ENCODE measurements around the gene RPS5.

The RPS5 gene

DNA sequence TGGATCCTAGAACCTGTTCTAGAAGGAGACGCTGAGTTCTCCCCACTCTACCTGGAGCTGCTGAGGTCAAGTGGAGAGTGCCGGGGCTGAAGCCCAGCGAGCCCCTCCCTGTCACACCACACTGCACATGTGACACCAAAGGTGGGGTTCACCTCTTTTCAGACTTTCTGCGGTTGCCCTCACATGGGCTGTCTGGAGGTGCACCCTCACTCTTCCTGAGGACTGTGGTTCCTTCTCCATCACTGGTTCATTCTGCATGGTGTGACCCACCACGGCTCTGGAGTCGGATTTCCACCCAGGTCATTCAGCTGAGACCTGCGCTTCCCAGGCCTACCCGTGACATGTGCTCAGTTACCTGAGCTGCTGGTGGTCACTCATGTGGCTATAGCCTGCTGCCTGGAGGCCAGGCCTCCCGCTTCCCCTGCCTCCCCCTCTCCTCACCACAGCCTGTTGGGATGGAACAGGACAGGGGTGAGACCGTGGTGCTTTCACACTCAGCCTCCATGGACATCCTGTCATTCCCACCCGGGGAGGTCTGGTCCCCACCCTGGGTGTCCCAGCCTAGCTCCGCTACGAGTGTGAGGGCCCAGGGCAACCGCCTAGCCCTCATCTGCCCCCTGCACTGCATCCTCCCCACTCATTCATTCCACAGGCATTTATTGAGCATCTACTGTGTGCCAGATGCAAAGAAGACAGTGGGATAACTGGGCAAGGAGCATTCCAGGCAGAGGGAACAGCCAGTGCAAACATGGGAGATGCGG, 33.2 kb upstream of the RPS5 start:
- H3K27ac ChIP-seq (ENCODE audit: low read depth, low read length, poor library complexity, severe bottlenecking) = no peak overlapping the region
- no peak overlapping the region for H2AFZ ChIP-seq (ENCODE audit: low read length)
- no peaks in the 10 kb centered on the region for H3K9me2 ChIP-seq (ENCODE audit: low read depth, low read length)
- no peaks in the 10 kb centered on the region for H3K9me3 ChIP-seq (ENCODE audit: low read length)
- H3K4me3 ChIP-seq (ENCODE audit: low read depth, low read length, poor library complexity, severe bottlenecking) = no peak overlapping the region
- H3K4me2 ChIP-seq (ENCODE audit: low read length) = no peak overlapping the region
- H3K27me3 ChIP-seq (ENCODE audit: insufficient read depth, low read length) = no peaks in the 10 kb centered on the region
- TF ChIP-seq EZH2 (IDR thresholded peaks at IDR 0.05; ENCODE audit: borderline replicate concordance, low read length) = no peak
- H3K79me2 ChIP-seq (ENCODE audit: insufficient read depth, low read length) = no peaks in the 10 kb centered on the region
- H4K20me1 ChIP-seq (ENCODE audit: insufficient read depth, low read length) = no peaks in the 10 kb centered on the region
- no peaks in the 10 kb centered on the region for H3F3A ChIP-seq (ENCODE audit: insufficient read depth, low read length)
- no peak overlapping the region for H3K9ac ChIP-seq (ENCODE audit: low read length)
- H3K36me3 ChIP-seq (ENCODE audit: insufficient read depth, low read length) = no peaks in the 10 kb centered on the region
- peaks cover 6% of the 10 kb centered on the region for H3K4me1 ChIP-seq (ENCODE audit: insufficient read depth, low read length, severe bottlenecking)

DNA sequence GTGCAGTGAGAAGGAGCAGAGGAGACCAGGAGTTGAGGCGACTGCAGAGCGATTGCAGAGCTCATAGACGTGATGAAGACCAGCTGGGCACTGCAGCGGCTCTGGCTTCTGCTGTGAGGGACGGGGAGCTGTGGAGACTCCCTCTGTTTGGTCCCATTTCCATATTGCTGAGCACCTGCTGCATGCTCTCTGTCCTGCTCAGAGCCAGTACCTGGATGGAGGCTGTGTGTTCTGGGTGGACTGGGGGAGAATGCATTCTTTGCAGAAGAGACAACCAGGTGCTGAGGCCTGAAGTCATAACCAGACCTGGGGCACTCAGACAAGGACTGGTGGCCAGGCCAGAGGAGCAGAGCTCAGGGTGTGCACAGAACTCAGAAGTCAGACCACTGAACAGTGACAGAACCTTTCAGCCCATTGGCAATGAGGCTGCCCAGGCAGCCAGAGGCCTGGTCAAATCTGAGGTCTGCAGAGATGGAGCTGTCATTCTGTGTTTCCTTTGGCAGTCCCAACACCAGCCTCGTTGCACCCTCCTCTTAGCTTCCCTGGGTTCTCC, 32.5 kb upstream of the RPS5 start:
- Histone ChIP-seq H3K27ac (ENCODE audit: low read depth, low read length, poor library complexity, severe bottlenecking) (no peak overlapping the region), H4K20me1 (ENCODE audit: insufficient read depth, low read length) (no peaks in the 10 kb centered on the region), H3K4me2 (ENCODE audit: low read length) (no peak overlapping the region), H2AFZ (ENCODE audit: low read length) (no peak overlapping the region), H3F3A (ENCODE audit: insufficient read depth, low read length) (no peaks in the 10 kb centered on the region), H3K27me3 (ENCODE audit: insufficient read depth, low read length) (no peaks in the 10 kb centered on the region), H3K79me2 (ENCODE audit: insufficient read depth, low read length) (no peaks in the 10 kb centered on the region), H3K9me2 (ENCODE audit: low read depth, low read length) (no peaks in the 10 kb centered on the region), H3K4me1 (ENCODE audit: insufficient read depth, low read length, severe bottlenecking) (no peaks in the 10 kb centered on the region), H3K36me3 (ENCODE audit: insufficient read depth, low read length) (no peaks in the 10 kb centered on the region), H3K9ac (ENCODE audit: low read length) (no peak overlapping the region), H3K9me3 (ENCODE audit: low read length) (no peaks in the 10 kb centered on the region), H3K4me3 (ENCODE audit: low read depth, low read length, poor library complexity, severe bottlenecking) (no peak overlapping the region)
- no peak for TF ChIP-seq EZH2 (IDR thresholded peaks at IDR 0.05; ENCODE audit: borderline replicate concordance, low read length)
- TF ChIP-seq, protein P1, sequence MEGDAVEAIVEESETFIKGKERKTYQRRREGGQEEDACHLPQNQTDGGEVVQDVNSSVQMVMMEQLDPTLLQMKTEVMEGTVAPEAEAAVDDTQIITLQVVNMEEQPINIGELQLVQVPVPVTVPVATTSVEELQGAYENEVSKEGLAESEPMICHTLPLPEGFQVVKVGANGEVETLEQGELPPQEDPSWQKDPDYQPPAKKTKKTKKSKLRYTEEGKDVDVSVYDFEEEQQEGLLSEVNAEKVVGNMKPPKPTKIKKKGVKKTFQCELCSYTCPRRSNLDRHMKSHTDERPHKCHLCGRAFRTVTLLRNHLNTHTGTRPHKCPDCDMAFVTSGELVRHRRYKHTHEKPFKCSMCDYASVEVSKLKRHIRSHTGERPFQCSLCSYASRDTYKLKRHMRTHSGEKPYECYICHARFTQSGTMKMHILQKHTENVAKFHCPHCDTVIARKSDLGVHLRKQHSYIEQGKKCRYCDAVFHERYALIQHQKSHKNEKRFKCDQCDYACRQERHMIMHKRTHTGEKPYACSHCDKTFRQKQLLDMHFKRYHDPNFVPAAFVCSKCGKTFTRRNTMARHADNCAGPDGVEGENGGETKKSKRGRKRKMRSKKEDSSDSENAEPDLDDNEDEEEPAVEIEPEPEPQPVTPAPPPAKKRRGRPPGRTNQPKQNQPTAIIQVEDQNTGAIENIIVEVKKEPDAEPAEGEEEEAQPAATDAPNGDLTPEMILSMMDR (IDR thresholded peaks at IDR 0.05; ENCODE audit: low read length) = no peak

DNA sequence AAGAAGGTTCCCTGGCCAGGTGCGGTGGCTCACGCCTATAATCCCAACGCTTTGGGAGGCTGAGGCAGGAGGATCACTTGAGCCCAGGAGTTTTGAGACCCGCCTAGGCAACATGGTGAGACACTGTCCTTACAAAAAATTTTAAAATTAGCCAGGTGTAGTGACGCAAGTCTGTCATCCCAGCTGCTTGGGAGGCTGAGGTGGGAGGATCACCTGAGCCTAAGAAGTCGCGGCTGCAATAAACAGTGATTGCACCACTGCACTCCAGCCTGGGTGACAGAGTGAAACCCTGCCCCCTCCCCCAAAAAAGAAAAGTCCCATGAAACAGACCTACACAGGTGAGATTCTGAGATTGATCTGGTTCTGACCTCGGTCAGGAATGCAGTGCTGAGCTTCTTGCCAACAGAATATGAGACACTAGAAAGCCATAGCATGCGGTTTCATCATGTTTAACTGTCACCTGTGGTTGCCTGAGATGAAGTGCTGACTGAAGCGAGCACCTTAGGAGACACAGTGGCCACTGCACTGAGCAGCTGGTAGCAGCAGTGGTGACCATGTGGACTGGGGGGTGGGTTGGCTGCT, 31.8 kb upstream of the RPS5 start:
- H3F3A ChIP-seq (ENCODE audit: insufficient read depth, low read length) = no peaks in the 10 kb centered on the region
- no peaks in the 10 kb centered on the region for H4K20me1 ChIP-seq (ENCODE audit: insufficient read depth, low read length)
- no peak overlapping the region for H2AFZ ChIP-seq (ENCODE audit: low read length)
- H3K27me3 ChIP-seq (ENCODE audit: insufficient read depth, low read length) = no peaks in the 10 kb centered on the region
- H3K9me2 ChIP-seq (ENCODE audit: low read depth, low read length) = no peaks in the 10 kb centered on the region
- no peaks in the 10 kb centered on the region for H3K79me2 ChIP-seq (ENCODE audit: insufficient read depth, low read length)
- H3K36me3 ChIP-seq (ENCODE audit: insufficient read depth, low read length) = no peaks in the 10 kb centered on the region
- no peak overlapping the region for H3K9ac ChIP-seq (ENCODE audit: low read length)
- no peak overlapping the region for H3K27ac ChIP-seq (ENCODE audit: low read depth, low read length, poor library complexity, severe bottlenecking)
- TF ChIP-seq, protein P1 (IDR thresholded peaks at IDR 0.05; ENCODE audit: low read length) = no peak
- no peak for TF ChIP-seq EZH2 (IDR thresholded peaks at IDR 0.05; ENCODE audit: borderline replicate concordance, low read length)
- no peaks in the 10 kb centered on the region for H3K9me3 ChIP-seq (ENCODE audit: low read length)
- H3K4me1 ChIP-seq (ENCODE audit: insufficient read depth, low read length, severe bottlenecking) = no peaks in the 10 kb centered on the region
- no peak overlapping the region for H3K4me2 ChIP-seq (ENCODE audit: low read length)
- H3K4me3 ChIP-seq (ENCODE audit: low read depth, low read length, poor library complexity, severe bottlenecking) = no peak overlapping the region
